ENCODE data around the gene IL17RC. TPM values are rescaled to one million over a fixed set of nuclear protein-coding genes. Genes with fewer than 3 reads are reported as not detected.

Gene IL17RC
- total RNA-seq, 4 donors from 2014 or later: 9.7 to 63.7 (median 33.9) TPM

DNA sequence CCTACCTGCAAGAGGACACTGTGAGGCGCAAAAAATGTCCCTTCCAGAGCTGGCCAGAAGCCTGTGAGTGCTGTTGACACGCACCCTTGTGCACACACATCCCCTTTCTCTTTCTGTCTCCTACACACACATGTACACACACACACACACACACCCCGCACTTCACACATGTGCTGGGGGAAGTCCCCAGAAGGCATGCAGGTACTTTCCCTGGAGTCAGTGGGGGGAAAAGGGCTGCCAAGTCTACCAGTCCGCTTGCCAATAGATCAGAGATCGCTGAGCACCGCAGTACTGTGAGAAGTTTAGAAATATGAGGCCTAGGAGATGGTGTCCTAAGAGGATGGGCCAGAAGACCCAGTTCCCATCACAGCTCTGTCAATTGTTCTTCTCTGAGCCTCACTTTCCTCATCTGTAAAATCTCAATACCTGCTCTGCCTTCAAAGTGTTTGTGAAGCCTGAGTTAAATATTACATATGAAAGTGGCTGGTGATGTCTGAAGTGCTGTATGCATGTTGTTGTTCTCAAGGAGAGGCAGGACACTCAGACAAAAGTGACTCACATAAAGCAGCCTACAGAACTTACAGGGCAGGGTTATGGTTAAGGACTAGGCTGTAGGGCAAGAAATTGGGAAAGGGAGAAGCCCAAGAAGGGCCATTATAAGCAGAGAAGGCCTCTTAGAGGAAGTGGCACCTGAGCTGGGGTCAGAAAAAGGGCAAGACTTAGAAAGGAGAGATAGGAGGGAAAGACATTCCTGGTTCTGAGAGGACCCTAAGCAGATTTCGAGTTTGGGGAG is 7.5 kb upstream of the IL17RC start:
- H3K27ac ChIP-seq: no peak overlapping the region
- peaks cover 0 to 3% of the 10 kb centered on the region in 2 donors for H3K4me1 ChIP-seq
- intact Hi-C loops (cut with DNase I; ENCODE audit: low total_unique reads): loop anchor here (10.0 kb wide), 1 partner anchor 45 kb away; no protein-coding TSS in a partner anchor
- no peaks in the 10 kb centered on the region for H3K9me3 ChIP-seq
- H3K27me3 ChIP-seq: no peaks in the 10 kb centered on the region
- TF ChIP-seq POLR2A (IDR thresholded peaks at IDR 0.05) (no peak), CTCF (IDR thresholded peaks at IDR 0.05) (no peak)
- H3K4me3 ChIP-seq: no peak overlapping the region
- DNase-seq: no peak
- no peaks in the 10 kb centered on the region for H3K36me3 ChIP-seq

GRCh38 chr3:9911863-9912262 is 5.0 kb upstream of the IL17RC start:
- Histone ChIP-seq H3K4me3 (no peak overlapping the region), H3K36me3 (no peaks in the 10 kb centered on the region), H3K9me3 (no peaks in the 10 kb centered on the region), H3K27ac (no peak overlapping the region), H3K4me1 (peaks cover 0 to 8% of the 10 kb centered on the region in 2 donors), H3K27me3 (no peaks in the 10 kb centered on the region)
- intact Hi-C loops (cut with DNase I; ENCODE audit: low total_unique reads): loop anchor here (10.0 kb wide), 1 partner anchor 47 kb away; no protein-coding TSS in a partner anchor
- no peak for DNase-seq
- TF ChIP-seq CTCF (IDR thresholded peaks at IDR 0.05) (no peak), POLR2A (IDR thresholded peaks at IDR 0.05) (no peak)

GRCh38 chr3:9912294-9912935 is 4.5 kb upstream of the IL17RC start:
- intact Hi-C loops (cut with DNase I; ENCODE audit: low total_unique reads): loop anchor here (10.0 kb wide), 1 partner anchor 48 kb away; no protein-coding TSS in a partner anchor
- H3K9me3 ChIP-seq: no peaks in the 10 kb centered on the region
- H3K4me1 ChIP-seq: peaks cover 0 to 8% of the 10 kb centered on the region in 2 donors
- H3K4me3 ChIP-seq: no peak overlapping the region
- DNase-seq: no peak
- H3K27me3 ChIP-seq: no peaks in the 10 kb centered on the region
- no peaks in the 10 kb centered on the region for H3K36me3 ChIP-seq
- TF ChIP-seq POLR2A (IDR thresholded peaks at IDR 0.05) (no peak), CTCF (IDR thresholded peaks at IDR 0.05) (no peak)
- no peak overlapping the region for H3K27ac ChIP-seq

GRCh38 chr3:9913601-9914000 is 3.3 kb upstream of the IL17RC start:
- Histone ChIP-seq H3K4me1 (peaks cover 4 to 14% of the 10 kb centered on the region in 2 donors), H3K27ac (peak overlapping the region in 1 of 2 donors; percentile 93), H3K4me3 (no peak overlapping the region), H3K36me3 (no peaks in the 10 kb centered on the region), H3K27me3 (no peaks in the 10 kb centered on the region), H3K9me3 (no peaks in the 10 kb centered on the region)
- intact Hi-C loops (cut with DNase I; ENCODE audit: low total_unique reads): loop anchor here (10.0 kb wide), 1 partner anchor 49 kb away; no protein-coding TSS in a partner anchor
- TF ChIP-seq POLR2A (IDR thresholded peaks at IDR 0.05) (no peak), CTCF (IDR thresholded peaks at IDR 0.05) (no peak)
- DNase-seq: no peak

DNA sequence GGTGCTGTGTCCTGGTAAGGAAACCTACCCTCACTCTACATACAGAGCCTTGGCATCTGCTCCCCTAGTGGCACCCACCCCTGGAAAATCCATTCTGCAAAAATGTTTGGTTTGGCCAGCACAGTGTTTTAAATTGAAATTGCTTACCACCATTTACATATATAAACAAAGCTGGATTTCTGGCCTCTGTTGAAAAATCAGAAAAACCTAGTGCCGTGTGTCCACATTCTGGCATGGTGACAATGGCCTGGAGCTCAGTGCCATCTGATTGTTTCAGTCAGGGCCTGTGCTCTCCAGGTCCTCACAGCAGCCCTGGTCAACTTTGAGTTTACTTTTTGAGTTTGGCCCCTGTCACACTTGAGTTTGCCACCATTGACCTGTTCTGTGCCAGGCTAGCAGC is 2.9 kb upstream of the IL17RC start:
- Histone ChIP-seq H3K4me1 (peaks cover 4 to 14% of the 10 kb centered on the region in 2 donors), H3K36me3 (no peaks in the 10 kb centered on the region), H3K4me3 (no peak overlapping the region), H3K27ac (peak overlapping the region; percentile 90 to 93), H3K9me3 (no peaks in the 10 kb centered on the region), H3K27me3 (no peaks in the 10 kb centered on the region)
- intact Hi-C loops (cut with DNase I; ENCODE audit: low total_unique reads): loop anchor here (10.0 kb wide), 1 partner anchor 49 kb away; no protein-coding TSS in a partner anchor
- DNase-seq: no peak
- no peak for TF ChIP-seq CTCF (IDR thresholded peaks at IDR 0.05)
- TF ChIP-seq POLR2A (IDR thresholded peaks at IDR 0.05): no peak
